ENCODE measurements around the gene IGSF10.

- TF ChIP-seq MAX (IDR thresholded peaks at IDR 0.05) = no peak
- no peak for TF ChIP-seq REST (IDR thresholded peaks at IDR 0.05; ENCODE audit: low read depth)
- no peak for TF ChIP-seq EGR1 (IDR thresholded peaks at IDR 0.05)
- no peak for TF ChIP-seq TAF1 (IDR thresholded peaks at IDR 0.05; ENCODE audit: low read depth)
- TF ChIP-seq FOXM1 (IDR thresholded peaks at IDR 0.05; ENCODE audit: borderline replicate concordance, low read depth) = no peak
- no peak for TF ChIP-seq CREB1 (IDR thresholded peaks at IDR 0.05; ENCODE audit: low read depth)
- no peak for TF ChIP-seq YY1 (IDR thresholded peaks at IDR 0.05; ENCODE audit: low read depth)
- no peak for TF ChIP-seq TEAD4 (IDR thresholded peaks at IDR 0.05)
- no peak for TF ChIP-seq CEBPB (IDR thresholded peaks at IDR 0.05)
Measured at GRCh38 chr3:151421938-151422337, 38.9 kb downstream of the IGSF10 start.
